HG03097 (cell line): ENCODE measurements around the gene CNPPD1.
A peak's percentile ranks its signal among the peaks of the same experiment; 100 is the strongest.
"Not testable (repeated sequence)": the region's sequence is repeated elsewhere in the genome, so short reads cannot be mapped to it uniquely, and the experiment has no call there.

ENCODE experiments used
- ATAC-seq: cut with Tn5 transposase; IDR thresholded peaks from one replicate; pipeline ENCODE4 v1.9.1; 2021; ENCODE audit not compliant: unreplicated experiment, low FRiP score

The CNPPD1 gene

DNA sequence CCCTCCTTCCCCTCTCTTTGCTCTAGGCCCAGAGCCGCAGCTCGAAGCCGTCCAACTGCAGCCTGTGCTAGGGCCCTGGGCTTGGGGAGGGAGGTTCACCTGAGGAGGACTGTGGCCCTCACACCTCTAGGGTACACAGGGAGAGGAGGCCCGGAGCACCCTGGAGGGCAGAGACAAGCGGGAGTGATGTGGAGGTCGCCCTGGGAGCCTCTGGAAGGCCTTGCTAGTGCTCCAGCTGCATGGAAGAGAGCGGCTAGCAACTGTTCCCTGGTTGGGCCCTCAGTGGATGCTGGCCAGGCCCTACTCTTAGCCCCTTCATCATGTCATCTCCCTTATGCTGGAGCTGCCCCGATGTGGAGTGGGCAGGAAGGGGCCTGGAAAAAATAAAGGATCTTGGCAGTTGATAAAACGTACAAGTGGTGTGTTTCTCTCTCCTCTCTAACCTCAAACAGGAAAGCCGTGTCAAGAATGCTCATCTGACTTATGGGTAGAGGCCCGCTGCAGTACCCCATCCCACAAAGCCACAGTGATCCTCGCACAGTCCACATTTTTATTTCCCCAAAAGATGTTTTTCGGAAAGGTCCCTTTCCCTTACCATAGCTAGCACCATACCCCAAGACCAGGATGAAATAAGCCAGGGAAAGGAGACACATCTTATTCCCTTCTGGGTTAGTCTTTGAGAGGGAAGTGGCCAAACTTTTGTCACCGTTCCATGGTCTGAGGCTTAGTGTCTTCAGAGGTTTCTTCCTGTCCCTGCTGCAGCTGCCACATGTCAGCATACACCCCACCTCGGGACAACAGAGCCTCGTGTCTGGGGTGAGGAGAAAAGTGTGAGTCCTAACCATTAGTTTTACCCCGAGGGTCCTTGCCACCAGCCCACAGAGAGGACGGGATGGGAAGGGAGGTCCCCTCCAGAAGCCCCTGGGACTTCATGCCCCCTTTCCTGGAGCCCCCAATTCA, 32.8 kb upstream of the CNPPD1 start:
- no peak for ATAC-seq

DNA sequence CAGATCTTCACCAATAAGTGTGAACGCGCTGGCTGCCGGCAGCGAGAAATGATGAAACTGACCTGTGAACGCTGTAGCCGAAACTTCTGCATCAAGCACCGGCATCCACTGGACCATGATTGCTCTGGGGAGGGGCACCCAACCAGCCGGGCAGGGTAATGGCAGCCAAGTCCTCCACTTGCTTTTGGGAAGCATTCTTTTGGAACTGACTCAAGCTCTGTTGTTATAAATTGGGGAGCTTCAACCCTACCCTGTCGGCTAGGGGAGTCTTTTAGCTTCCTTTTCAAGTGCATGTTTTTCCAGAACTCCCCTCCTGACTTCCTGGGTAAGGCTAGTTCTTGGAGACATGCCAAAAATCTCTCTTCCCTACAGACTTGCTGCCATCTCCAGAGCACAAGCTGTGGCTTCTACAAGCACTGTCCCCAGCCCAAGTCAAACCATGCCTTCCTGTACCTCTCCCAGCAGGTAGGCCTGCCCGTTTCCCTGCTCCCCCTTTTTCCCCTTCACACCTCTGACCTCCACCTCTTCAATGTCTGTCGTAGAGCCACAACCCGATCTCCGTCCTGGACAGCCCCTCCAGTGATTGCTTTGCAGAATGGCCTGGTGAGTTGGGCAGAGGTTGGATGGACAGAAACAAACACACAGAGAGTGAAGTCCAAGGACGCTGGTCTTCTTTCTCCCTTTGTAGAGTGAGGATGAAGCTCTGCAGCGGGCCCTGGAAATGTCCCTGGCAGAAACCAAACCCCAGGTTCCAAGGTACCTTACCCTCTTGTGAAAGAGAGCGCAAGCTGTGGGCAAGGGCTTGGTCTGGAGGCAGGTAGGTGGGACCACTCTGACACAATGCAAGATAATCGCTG, 31.4 kb upstream of the CNPPD1 start:
- no peak for ATAC-seq

DNA sequence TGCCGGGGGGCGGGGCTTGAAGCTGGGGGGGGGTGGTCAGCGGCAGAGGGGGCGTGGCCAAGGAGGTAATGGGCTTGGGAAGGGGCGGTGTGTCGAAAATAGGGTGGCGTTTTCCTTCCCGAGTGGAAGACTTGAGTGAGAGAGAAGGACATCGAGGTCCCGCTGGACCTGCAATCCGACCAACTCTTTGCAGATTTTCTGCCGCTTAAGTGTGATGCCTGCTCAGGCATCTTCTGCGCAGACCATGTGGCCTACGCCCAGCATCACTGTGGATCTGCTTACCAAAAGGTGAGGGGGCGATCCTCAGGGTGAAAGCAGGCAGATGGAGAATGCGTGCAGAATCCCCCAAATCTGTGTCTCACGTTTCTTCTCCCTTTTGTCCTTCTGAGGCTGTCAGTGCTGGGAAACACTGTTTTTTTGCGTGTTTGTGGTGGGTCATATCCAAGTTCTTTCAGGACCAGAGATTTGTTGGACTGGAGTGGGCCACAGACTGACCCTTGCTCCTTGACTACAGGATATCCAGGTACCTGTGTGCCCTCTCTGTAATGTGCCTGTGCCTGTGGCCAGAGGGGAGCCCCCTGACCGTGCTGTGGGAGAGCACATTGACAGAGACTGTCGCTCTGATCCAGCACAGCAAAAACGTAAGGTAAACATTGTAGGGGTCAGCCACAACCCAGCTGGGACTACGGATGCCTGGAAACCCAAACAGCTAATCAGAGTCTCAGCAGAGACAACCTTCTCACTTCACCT, 30.6 kb upstream of the CNPPD1 start:
- no peak for ATAC-seq

DNA sequence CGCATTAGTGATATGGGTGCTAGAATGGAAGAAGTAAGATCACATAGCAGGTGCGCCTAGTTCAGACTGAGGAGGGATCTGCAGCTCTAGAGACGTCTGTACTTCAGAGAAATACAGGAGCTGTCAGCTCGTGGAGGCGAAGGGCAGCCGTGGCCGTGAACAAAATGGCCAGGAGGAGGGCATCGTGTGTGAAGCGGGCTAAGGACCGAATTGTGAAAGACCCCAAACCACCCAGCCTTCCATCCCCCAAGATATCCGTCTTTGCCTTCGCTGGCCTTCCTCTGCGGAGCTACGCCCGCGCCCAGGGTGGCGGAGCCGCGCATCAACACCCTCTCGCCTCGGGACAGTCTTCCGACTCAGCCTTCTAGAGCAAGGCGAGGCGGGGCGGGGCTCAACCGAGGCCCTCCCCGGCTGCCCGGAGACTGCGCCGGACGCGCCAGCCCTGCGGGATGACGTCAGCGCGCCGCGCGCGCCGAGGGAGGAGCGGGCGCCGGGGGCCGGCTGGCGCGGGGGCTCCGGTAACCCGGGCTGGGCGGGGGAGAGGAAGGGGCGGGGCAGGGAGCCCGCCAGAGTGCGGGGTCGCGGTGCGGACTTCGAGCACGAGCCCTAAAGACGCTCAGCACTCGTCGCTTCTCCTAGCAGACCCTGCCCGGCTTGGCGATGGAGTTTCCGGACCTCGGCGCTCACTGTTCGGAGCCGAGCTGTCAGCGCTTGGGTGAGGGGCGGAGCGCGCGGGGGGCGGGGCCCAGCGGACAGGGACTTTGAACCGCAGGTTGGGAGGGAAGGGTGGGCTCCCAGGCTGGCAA, 29.8 kb upstream of the CNPPD1 start, which contains the start of gene ZFAND2B:
ZFAND2B (plus strand) TSS at position 455 of the 806 bp plus-strand sequence; CDS start at position 661, 206 bp downstream.
- ATAC-seq: peak; percentile 93

DNA sequence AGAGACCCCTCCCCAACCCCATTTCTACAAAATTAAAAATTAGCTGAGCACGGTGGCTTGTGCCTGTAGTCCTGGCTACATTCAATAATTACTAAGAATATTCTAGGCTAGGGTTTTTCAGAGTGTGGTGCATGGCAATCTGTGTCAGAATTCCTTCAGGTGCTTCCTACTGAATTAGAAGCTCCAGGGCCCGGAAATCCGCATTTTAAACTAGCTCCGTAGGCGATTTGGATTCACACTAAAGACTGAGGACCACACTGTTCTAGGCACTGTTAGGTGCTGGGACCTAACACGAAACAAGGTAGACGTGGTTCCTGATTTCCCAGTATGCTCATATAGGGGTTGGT, 29.2 kb upstream of the CNPPD1 start:
- no peak for ATAC-seq

DNA sequence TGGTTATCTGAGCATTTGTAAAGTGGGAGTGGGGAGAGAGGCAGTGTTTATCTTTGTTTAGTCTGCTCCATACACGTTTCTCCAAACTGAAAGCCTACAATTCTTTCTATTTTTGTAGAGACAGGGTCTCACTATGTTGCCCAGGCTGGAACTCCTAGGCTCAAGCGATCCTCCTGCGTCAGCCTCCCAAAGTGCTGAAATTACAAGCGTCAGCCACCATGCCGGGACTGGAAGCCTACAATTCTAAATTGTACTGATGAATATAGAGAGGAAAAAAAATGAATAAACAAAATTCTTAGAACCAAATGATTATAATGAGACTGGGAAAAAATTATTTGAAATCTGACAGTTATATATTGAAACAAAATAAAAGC, 28.4 kb upstream of the CNPPD1 start:
- ATAC-seq: no peak

DNA sequence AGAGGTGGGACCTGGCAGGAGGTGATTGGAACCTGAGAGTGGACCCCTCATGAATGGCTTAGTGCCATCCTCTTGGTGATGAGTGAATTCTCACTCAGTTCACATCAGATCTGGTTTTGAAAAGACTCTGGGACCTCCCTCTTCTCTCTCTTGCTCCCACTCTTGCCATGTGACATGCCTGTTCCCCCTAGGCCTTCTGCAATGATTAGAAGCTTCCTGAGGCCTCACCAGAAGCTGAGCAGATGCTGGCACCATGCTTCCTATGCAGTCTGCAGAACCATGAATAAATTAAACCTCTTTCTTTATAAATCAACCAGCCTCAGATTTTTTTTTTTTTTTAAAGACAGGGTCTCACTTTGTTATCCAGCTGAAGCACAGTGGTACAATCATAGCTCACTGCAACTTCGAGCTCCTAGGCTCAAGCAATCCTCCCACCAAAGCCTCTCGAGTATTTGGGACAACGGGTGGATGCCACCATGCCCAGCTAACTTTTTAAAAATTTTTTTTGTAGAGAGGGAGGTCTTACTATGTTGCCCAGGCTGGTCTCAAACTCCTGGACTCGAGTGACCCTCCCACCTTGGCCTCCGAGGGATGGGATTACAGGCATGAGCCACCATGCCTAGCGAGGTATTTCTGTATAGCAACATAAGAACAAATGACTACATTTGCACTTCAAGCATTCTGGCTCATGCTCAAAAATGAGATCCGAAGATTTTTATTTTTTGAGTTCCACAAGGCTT, 27.9 kb upstream of the CNPPD1 start:
- ATAC-seq: no peak

DNA sequence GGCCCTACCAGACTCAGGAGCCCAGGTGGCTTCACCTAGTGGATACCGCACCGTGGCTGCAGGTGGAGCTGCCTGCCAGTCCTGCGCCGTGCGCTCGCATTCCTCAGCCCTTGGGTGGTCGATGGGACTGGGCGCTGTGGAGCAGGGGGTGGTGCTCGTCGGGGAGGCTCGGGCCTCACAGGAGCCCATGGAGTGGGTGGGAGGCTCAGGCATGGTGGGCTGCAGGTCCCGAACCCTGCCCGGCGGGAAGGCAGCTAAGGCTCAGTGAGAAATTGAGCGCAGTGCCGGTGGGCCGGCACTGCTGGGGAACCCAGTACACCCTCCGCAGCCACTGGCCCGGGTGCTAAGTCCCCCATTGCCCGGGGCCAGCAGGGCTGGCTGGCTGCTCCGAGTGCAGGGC, 24.6 kb upstream of the CNPPD1 start:
- not testable (repeated sequence) for ATAC-seq

DNA sequence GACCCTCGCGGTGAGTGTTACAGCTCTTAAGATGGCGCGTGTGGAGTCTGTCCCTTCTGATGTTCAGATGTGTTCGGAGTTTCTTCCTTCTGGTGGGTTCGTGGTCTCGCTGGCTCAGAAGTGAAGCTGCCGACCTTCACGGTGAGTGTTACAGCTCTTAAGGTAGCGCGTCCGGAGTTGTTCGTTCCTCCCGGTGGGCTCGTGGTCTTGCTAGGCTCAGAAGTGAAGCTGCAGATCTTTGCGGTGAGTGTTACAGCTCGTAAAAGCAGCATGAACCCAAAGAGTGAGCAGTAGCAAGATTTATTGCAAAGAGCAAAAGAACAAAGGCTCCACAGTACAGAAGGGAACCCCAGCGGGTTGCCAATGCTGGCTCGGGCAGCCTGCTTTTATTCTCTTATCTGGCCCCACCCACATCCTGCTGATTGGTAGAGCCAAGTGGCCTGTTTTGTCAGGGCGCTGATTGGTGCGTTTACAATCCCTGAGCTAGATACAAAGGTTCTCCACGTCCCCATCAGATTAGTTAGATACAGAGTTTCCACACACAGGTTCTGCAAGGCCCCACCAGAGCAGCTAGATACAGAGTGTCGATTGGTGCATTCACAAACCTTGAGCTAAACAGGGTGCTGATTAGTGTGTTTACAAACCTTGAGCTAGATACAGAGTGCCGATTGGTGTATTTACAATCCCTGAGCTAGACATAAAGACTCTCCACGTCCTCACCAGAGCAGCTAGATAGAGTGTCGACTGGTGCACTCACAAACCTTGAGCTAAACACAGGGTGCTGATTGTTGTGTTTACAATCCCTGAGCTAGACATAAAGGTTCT, 24.0 kb upstream of the CNPPD1 start:
- not testable (repeated sequence) for ATAC-seq

DNA sequence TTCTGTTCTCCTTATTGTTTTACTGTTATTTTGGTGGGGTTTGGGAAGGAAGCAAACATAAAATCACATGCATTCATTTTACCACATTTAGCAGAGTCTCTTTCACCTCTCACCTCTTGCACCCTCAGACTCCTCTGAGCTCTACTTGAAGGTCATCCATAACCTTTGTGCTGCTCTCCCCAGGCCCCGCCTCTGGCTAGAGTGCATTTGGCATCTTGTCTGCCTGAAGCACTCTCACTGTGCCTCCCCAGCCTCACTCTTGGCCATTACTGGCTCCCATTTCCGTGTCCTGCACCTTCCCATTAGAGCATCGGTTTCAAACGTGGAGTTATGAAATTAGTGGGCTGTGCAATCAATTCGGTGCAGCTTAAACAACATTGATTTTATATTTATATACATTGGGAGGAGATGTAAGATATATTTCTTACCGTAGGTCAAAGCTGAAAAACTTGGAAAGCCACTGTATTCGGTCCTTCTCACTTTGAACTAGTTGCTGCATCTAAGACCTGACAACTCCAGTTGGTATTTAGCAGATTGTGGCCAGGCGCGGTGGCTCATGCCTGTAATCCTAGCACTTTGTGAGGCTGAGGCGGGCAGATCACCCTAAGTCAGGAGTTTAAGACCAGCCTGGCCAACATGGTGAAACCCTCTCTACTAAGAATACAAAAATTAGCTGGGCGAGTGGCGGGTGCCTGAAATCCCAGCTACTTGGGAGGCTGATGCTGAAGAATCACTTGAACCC, 22.9 kb upstream of the CNPPD1 start:
- no peak for ATAC-seq

DNA sequence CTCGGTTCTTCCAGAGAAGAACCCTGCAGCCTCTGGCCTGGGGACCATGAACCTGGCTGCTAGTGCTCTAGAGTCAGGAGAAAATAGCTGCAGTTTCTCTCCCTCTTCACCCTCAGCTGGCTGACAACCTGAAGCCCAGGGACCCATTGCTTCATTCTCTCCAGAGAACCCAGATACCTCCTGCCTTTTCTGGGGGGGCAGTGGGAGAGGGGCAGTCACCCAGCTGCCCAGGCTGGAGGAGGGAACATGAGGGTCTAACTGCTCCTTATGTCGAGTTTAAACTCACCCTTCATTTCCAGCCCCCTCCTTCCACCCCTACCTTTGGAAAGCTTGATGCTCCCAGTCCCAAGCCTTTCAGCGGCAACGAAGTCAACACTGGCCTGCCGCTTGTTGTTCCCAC, 22.2 kb upstream of the CNPPD1 start:
- no peak for ATAC-seq

DNA sequence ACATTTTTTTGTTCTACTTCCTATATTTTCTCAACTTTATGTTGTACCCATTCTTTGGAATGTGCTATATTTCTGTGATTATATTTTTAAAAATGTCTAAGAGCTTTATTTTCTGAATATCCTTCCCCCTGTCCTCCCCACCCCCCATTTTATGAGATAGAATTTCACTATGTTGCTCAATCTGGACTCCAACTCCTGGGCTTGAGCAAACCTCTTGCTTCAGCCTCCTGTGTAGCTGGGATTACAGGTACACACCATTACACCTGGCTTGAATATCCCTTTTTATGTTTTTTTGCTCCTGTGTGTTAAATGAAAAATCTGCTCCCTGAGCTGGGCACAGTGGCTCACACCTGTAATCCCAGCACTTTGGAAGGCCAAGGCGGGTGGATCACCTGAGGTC, 20.7 kb upstream of the CNPPD1 start:
- no peak for ATAC-seq

DNA sequence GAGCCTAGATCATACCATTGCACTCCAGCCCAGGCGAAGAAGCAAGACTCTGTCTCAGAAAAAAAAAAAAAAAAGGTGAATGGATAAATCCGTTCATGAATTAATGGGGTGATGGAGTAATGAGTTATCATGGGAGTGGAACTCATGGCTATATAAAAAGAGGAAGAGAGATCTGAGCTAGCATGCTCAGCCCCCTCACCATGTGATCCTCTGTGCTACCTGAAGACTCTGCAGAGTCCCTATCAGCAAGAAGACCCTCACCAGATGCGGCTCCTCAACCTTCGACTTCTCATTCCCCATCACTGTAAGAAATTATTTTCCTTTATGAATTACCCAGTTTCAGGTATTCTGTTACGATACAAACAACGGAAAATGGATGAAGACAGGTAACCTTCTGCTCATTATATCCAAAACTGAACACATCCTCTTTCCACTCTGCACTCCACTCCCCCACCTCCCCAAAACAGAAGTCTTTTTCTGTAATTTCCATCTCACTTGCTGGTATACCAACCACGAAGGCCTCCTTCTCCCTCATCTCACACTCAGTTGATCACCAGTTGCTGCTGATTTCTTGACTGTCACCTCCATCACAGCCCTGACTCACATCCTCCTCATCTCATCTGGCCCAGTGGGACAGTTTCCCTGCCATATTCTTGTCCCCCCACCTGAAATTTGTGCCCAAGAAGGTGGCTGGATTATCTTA, 10.2 kb upstream of the CNPPD1 start:
- ATAC-seq: no peak

DNA sequence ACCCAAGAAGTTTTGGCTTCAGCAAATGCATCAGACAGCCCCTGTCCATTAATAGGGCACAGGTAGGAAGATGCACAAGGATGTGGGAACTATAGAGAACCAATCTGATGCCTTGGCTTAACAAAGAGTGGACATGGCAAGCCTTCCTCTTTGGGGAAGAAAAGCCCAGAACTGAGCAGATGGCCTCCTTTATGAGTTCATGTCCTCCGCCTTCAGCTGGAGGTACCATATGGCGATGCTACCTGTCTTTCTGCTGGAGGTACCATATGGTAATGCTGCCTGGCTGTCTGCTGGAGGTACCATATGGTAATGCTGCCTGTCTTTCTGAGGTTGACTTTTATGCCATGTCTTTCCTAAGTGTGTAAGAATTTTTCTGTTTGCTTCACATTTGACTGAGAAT, 7.4 kb upstream of the CNPPD1 start:
- ATAC-seq: no peak

DNA sequence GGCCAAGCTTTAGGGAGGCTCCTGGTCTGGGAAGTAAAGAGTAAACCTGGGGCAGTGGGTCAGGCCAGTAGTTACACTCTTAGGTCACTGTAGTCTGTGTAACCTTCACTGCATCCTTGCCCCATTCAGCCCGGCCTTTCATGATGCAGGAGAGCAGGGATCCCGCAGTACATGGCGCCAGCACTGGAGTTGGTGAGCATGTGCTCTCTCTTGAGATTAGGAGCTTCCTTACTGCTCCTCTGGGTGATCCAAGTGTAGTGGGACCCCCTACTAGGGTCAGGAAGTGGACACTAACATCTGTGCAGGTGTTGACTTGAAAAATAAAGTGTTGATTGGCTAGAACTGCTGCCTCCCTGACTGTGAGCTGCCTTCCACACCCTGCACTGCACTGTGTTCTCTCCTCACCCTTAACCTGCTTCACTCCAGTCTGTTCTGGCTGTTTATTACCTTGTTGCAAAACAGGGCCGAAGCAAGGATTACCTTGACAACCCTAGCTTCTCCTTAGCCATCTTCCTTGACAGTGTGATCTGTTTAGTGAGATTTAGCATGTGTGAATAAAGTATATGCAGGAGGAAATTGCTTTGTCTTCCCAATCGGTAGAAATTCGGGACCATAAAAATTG, 6.5 kb upstream of the CNPPD1 start:
- ATAC-seq: no peak

DNA sequence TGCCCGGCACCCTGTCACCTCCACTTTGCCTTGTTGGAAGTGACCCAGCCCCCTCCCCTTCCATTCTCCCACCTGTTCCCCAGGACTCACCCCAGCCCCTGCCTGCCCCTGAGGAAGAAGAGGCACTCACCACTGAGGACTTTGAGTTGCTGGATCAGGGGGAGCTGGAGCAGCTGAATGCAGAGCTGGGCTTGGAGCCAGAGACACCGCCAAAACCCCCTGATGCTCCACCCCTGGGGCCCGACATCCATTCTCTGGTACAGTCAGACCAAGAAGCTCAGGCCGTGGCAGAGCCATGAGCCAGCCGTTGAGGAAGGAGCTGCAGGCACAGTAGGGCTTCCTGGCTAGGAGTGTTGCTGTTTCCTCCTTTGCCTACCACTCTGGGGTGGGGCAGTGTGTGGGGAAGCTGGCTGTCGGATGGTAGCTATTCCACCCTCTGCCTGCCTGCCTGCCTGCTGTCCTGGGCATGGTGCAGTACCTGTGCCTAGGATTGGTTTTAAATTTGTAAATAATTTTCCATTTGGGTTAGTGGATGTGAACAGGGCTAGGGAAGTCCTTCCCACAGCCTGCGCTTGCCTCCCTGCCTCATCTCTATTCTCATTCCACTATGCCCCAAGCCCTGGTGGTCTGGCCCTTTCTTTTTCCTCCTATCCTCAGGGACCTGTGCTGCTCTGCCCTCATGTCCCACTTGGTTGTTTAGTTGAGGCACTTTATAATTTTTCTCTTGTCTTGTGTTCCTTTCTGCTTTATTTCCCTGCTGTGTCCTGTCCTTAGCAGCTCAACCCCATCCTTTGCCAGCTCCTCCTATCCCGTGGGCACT, 5.8 kb upstream of the CNPPD1 start:
- ATAC-seq: no peak
